Measurements from ENCODE around the gene PSME4. TPM values are rescaled to one million over a fixed set of nuclear protein-coding genes. Genes with fewer than 3 reads are reported as not detected.

PSME4 gene
- total and polyA plus RNA-seq, 2 experiments from 2014 or later = 44.7 to 98.6 TPM

DNA sequence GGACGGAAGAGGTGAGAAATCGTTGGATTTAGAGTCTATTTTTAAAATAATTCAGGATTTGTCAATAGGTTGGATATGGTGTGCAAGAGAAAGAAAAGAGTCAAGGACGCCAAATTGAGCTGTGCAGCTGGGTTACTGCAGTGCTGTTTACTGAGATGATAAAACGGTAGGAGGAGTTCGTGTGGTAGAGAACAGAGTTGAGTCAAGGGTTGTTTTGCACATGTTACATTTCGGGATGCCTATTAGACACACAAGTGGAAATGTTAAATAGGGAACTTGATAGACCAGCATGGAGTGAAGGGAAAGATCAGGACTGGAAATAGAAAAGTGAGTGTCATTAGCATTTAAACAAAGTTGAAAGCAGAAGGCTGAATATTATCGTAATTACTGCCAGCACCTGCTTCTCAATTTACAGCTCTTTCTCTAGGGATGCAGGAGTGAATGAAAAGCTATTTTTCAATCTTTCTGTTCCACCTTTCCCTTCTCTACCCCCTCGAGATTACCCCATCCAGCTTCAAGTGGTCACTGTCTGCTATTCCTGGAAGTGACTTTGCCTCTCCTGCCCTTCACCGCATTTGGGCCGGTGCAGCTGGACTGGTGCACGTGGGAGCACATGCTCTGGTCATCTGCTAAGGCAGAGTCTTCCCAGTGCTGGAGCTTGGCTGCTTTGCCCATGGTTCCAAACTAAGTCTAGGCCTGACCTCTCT lies 141.4 kb downstream of the PSME4 start:
- Histone ChIP-seq H4K20me1 (replicated peaks; ENCODE audit: insufficient read depth) (no peaks in the 10 kb centered on the region), H3K4me1 (ENCODE audit: insufficient read depth) (peaks cover 20% of the 10 kb centered on the region), H3K4me3 (no peak overlapping the region), H3K27me3 (ENCODE audit: insufficient read depth) (no peaks in the 10 kb centered on the region), H3K36me3 (ENCODE audit: insufficient read depth) (no peaks in the 10 kb centered on the region), H3F3A (replicated peaks; ENCODE audit: low read depth) (no peaks in the 10 kb centered on the region), H3K27ac (ENCODE audit: low read depth) (no peak overlapping the region), H2AFZ (no peak overlapping the region), H3K9me2 (ENCODE audit: insufficient read depth) (no peaks in the 10 kb centered on the region), H3K4me2 (no peak overlapping the region), H3K79me2 (replicated peaks; ENCODE audit: insufficient read depth) (no peaks in the 10 kb centered on the region)
- H3K36me3 Mint-ChIP-seq (ENCODE audit: low read depth) = no peaks in the 10 kb centered on the region
- peaks cover 29% of the 10 kb centered on the region for H3K4me1 Mint-ChIP-seq
- ATAC-seq = no peak
- no peak overlapping the region for H3K27ac Mint-ChIP-seq
- H3K4me3 Mint-ChIP-seq = no peak overlapping the region
- H3K27me3 Mint-ChIP-seq (ENCODE audit: insufficient read depth, low read depth, poor library complexity) = peaks cover 6% of the 10 kb centered on the region
- no peak for TF ChIP-seq JUNB (IDR thresholded peaks at IDR 0.05; ENCODE audit: unreplicated experiment)
- TF ChIP-seq, protein P1, sequence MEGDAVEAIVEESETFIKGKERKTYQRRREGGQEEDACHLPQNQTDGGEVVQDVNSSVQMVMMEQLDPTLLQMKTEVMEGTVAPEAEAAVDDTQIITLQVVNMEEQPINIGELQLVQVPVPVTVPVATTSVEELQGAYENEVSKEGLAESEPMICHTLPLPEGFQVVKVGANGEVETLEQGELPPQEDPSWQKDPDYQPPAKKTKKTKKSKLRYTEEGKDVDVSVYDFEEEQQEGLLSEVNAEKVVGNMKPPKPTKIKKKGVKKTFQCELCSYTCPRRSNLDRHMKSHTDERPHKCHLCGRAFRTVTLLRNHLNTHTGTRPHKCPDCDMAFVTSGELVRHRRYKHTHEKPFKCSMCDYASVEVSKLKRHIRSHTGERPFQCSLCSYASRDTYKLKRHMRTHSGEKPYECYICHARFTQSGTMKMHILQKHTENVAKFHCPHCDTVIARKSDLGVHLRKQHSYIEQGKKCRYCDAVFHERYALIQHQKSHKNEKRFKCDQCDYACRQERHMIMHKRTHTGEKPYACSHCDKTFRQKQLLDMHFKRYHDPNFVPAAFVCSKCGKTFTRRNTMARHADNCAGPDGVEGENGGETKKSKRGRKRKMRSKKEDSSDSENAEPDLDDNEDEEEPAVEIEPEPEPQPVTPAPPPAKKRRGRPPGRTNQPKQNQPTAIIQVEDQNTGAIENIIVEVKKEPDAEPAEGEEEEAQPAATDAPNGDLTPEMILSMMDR (conservative IDR thresholded peaks at IDR 0.05; ENCODE audit: low read depth in 2 of 2) = no peak
- TF ChIP-seq NANOG (IDR thresholded peaks at IDR 0.05; ENCODE audit: borderline replicate concordance) = no peak
- TF ChIP-seq ZNF114 (CRISPR knock-in tag; IDR thresholded peaks at IDR 0.05) = no peak
- no peak for TF ChIP-seq STAT1 (IDR thresholded peaks at IDR 0.05; ENCODE audit: unreplicated experiment)
- no peak for TF ChIP-seq CREB1 (CRISPR knock-in tag; IDR thresholded peaks at IDR 0.05; ENCODE audit: low read depth)
- no peak for TF ChIP-seq EZH2 (IDR thresholded peaks at IDR 0.05; ENCODE audit: low read depth, unreplicated experiment)
- TF ChIP-seq, protein P2, sequence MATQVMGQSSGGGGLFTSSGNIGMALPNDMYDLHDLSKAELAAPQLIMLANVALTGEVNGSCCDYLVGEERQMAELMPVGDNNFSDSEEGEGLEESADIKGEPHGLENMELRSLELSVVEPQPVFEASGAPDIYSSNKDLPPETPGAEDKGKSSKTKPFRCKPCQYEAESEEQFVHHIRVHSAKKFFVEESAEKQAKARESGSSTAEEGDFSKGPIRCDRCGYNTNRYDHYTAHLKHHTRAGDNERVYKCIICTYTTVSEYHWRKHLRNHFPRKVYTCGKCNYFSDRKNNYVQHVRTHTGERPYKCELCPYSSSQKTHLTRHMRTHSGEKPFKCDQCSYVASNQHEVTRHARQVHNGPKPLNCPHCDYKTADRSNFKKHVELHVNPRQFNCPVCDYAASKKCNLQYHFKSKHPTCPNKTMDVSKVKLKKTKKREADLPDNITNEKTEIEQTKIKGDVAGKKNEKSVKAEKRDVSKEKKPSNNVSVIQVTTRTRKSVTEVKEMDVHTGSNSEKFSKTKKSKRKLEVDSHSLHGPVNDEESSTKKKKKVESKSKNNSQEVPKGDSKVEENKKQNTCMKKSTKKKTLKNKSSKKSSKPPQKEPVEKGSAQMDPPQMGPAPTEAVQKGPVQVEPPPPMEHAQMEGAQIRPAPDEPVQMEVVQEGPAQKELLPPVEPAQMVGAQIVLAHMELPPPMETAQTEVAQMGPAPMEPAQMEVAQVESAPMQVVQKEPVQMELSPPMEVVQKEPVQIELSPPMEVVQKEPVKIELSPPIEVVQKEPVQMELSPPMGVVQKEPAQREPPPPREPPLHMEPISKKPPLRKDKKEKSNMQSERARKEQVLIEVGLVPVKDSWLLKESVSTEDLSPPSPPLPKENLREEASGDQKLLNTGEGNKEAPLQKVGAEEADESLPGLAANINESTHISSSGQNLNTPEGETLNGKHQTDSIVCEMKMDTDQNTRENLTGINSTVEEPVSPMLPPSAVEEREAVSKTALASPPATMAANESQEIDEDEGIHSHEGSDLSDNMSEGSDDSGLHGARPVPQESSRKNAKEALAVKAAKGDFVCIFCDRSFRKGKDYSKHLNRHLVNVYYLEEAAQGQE (IDR thresholded peaks at IDR 0.05; ENCODE audit: unreplicated experiment) = no peak
- TF ChIP-seq ZNF331 (CRISPR knock-in tag; IDR thresholded peaks at IDR 0.05; ENCODE audit: low read depth) = no peak
- TF ChIP-seq POLR2AphosphoS5 (IDR thresholded peaks at IDR 0.05; ENCODE audit: low read depth) = no peak
- no peak for TF ChIP-seq EZH2phosphoT487 (IDR thresholded peaks at IDR 0.05; ENCODE audit: unreplicated experiment)
- TF ChIP-seq, protein P3, sequence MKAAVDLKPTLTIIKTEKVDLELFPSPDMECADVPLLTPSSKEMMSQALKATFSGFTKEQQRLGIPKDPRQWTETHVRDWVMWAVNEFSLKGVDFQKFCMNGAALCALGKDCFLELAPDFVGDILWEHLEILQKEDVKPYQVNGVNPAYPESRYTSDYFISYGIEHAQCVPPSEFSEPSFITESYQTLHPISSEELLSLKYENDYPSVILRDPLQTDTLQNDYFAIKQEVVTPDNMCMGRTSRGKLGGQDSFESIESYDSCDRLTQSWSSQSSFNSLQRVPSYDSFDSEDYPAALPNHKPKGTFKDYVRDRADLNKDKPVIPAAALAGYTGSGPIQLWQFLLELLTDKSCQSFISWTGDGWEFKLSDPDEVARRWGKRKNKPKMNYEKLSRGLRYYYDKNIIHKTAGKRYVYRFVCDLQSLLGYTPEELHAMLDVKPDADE (IDR thresholded peaks at IDR 0.05) = no peak
- TF ChIP-seq, protein P4, sequence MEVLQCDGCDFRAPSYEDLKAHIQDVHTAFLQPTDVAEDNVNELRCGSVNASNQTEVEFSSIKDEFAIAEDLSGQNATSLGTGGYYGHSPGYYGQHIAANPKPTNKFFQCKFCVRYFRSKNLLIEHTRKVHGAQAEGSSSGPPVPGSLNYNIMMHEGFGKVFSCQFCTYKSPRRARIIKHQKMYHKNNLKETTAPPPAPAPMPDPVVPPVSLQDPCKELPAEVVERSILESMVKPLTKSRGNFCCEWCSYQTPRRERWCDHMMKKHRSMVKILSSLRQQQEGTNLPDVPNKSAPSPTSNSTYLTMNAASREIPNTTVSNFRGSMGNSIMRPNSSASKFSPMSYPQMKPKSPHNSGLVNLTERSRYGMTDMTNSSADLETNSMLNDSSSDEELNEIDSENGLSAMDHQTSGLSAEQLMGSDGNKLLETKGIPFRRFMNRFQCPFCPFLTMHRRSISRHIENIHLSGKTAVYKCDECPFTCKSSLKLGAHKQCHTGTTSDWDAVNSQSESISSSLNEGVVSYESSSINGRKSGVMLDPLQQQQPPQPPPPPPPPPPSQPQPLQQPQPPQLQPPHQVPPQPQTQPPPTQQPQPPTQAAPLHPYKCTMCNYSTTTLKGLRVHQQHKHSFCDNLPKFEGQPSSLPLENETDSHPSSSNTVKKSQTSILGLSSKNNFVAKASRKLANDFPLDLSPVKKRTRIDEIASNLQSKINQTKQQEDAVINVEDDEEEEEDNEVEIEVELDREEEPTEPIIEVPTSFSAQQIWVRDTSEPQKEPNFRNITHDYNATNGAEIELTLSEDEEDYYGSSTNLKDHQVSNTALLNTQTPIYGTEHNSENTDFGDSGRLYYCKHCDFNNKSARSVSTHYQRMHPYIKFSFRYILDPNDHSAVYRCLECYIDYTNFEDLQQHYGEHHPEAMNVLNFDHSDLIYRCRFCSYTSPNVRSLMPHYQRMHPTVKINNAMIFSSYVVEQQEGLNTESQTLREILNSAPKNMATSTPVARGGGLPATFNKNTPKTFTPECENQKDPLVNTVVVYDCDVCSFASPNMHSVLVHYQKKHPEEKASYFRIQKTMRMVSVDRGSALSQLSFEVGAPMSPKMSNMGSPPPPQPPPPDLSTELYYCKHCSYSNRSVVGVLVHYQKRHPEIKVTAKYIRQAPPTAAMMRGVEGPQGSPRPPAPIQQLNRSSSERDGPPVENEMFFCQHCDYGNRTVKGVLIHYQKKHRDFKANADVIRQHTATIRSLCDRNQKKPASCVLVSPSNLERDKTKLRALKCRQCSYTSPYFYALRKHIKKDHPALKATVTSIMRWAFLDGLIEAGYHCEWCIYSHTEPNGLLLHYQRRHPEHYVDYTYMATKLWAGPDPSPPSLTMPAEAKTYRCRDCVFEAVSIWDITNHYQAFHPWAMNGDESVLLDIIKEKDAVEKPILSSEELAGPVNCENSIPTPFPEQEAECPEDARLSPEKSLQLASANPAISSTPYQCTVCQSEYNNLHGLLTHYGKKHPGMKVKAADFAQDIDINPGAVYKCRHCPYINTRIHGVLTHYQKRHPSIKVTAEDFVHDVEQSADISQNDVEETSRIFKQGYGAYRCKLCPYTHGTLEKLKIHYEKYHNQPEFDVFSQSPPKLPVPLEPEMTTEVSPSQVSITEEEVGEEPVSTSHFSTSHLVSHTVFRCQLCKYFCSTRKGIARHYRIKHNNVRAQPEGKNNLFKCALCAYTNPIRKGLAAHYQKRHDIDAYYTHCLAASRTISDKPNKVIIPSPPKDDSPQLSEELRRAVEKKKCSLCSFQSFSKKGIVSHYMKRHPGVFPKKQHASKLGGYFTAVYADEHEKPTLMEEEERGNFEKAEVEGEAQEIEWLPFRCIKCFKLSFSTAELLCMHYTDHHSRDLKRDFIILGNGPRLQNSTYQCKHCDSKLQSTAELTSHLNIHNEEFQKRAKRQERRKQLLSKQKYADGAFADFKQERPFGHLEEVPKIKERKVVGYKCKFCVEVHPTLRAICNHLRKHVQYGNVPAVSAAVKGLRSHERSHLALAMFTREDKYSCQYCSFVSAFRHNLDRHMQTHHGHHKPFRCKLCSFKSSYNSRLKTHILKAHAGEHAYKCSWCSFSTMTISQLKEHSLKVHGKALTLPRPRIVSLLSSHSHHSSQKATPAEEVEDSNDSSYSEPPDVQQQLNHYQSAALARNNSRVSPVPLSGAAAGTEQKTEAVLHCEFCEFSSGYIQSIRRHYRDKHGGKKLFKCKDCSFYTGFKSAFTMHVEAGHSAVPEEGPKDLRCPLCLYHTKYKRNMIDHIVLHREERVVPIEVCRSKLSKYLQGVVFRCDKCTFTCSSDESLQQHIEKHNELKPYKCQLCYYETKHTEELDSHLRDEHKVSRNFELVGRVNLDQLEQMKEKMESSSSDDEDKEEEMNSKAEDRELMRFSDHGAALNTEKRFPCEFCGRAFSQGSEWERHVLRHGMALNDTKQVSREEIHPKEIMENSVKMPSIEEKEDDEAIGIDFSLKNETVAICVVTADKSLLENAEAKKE (CRISPR knock-in tag; IDR thresholded peaks at IDR 0.05) = no peak
- no peak for DNase-seq (ENCODE audit: low spot score)
- no peaks in the 10 kb centered on the region for H3K9me3 Mint-ChIP-seq

All from GM23338 (cell line).